Esophagus muscularis mucosa (tissue), 4 donors: Measurements from ENCODE around the gene TLE4.

Experiments used
- CTCF ChIP-seq, 3 experiments: fragments of 200-600 bp in 2 of 3; fragments of 450-650 bp in 1 of 3; sonication (generic) in 2 of 3; IDR thresholded peaks; one replicate each; pipeline ENCODE4 v1.5.1; 2017 to 2019; ENCODE audit warnings: antibody characterized with exemption in 3 of 3, mild to moderate bottlenecking in 2 of 3, moderate library complexity in 1 of 3
- EP300 ChIP-seq: sonication (generic); formaldehyde crosslinking; IDR thresholded peaks from one replicate; pipeline ENCODE4 v1.6.1; 2017; ENCODE audit warnings: antibody characterized with exemption
- POLR2A ChIP-seq: fragments of 450-650 bp; IDR thresholded peaks from one replicate; pipeline ENCODE4 v1.6.1; 2017; ENCODE audit warnings: antibody characterized with exemption, moderate library complexity, mild to moderate bottlenecking, low read depth
- POLR2AphosphoS5 ChIP-seq, 2 donors: sonication (generic); formaldehyde crosslinking; IDR thresholded peaks; one replicate each; pipeline ENCODE4 v1.6.1; 2017; ENCODE audit warnings: antibody characterized with exemption in 2 of 2

DNA sequence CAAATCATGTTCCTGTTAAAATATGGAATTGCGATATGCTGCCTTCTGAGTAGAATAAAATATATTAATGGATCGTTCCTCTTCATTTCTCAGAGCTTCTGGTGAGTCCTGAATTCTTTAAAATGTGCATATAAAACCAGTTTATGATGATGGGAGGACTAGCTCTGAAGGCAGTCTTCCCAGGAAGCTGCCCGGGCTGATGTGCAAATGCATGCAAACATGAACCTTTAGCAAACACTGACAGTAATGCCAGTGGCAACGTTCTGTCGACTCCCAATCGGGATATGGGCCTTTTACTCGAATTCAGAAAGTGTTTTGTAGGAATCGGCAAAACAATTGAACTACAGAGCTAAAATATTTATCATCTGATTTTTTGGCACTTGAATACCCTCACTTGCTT lies 93.6 kb downstream of the TLE4 start:
- TF ChIP-seq CTCF (IDR thresholded peaks at IDR 0.05) = no peak
- no peak for TF ChIP-seq POLR2A
- TF ChIP-seq POLR2AphosphoS5 (IDR thresholded peaks at IDR 0.05) = no peak
- TF ChIP-seq EP300 = no peak
